NOMO-1 (cell line): ENCODE measurements around the gene OLIG1.

Experiments used
- DNase-seq, 2 experiments: peaks; one replicate each; lab custom pipeline; 2025; ENCODE audit not compliant: unreplicated experiment in 2 of 2; lab: John Stamatoyannopoulos, UW

OLIG1 gene

GRCh38 chr21:33089395-33090119 is 19.6 kb downstream of the OLIG1 start:
- DNase-seq, result peak; percentile 28 to 40

DNA sequence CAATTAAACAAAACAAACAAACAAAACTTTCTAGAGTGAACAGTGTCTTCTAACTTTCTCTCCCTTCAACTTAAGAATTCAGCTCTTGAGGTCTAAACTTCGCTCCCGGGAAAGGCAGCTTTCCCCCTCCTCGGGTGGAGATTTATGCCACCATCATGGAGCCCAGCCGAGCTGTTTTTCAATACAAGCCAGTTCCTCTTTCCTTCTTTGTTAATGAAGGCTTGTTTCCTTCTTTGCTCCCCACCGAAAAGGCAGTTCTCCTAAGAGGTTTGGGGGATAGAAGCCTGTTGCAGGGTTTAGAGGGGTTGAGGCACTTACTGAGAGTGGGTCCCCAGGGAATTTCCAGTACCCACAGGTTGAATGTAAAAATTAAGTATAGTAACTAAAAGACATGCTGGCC is 26.5 kb downstream of the OLIG1 start:
- DNase-seq, result peak in 1 of 2 experiments; percentile 60

DNA sequence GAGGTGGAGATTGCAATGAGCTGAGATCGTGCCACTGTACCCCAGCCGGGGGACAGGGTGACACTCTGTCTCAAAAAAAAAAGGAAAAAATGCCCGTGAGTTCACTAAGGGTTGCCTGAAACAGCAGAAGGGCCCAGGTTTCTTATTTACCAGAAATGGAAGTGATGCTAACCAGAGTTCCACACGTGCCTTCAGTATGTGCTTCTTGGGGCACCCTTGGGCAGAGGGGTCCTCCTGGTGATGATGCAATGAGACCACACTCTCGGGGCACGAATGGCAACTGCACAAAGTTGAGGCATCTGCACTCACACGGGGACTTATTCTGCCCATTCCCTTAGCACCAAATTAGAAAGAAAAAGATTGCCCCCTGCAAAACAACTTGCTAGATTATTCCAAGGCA is 29.2 kb downstream of the OLIG1 start:
- DNase-seq, result no peak

GRCh38 chr21:33101300-33101911 is 31.5 kb downstream of the OLIG1 start:
- peak; percentile 82 to 84 for DNase-seq

GRCh38 chr21:33105088-33105487 is 35.1 kb downstream of the OLIG1 start:
- DNase-seq, result no peak

- DNase-seq, result no peak
Measured at GRCh38 chr21:33108228-33108627, 38.3 kb downstream of the OLIG1 start.

GRCh38 chr21:33109574-33110339 is 39.8 kb downstream of the OLIG1 start:
- DNase-seq, result peak; percentile 87 to 95

DNA sequence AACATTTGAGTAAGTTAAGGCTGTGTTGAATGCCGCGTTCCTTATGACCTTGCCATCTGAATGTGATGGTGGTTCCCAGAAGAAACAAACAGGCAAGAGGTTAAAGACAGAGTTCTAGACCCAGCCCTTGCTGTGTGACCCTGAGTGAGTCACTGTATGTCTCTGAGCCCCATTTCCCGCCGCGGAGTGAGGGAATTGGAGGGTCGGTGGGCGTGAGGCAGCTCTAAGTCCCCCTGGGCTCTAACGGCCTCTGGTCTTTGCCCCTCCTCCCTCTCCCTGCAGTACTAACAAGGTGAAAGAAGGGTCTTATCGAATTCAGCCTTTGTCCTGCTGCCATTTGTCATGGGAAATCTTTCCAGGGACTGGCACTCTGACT is 40.4 kb downstream of the OLIG1 start:
- no peak for DNase-seq

- DNase-seq, result no peak
Measured at GRCh38 chr21:33111577-33111976, 41.6 kb downstream of the OLIG1 start.

DNA sequence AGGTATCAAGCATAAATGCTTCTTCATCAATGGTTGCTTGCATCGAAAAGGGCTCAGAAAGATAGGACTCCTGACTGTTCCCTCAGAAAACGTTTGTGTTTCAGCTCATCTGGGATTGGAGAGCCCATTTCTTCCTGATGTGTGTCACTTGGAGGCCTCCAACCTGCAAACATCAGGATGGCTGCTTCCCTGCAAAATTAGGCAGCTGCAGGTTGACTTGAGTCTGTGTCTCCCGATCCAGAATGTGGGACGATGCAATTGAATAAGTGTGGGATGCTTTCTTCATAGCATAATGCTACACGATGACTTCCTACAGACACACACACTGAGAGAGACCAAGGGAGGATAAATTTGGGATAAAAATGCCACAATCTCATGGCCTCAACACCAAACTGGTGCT is 42.2 kb downstream of the OLIG1 start:
- DNase-seq, result no peak

DNA sequence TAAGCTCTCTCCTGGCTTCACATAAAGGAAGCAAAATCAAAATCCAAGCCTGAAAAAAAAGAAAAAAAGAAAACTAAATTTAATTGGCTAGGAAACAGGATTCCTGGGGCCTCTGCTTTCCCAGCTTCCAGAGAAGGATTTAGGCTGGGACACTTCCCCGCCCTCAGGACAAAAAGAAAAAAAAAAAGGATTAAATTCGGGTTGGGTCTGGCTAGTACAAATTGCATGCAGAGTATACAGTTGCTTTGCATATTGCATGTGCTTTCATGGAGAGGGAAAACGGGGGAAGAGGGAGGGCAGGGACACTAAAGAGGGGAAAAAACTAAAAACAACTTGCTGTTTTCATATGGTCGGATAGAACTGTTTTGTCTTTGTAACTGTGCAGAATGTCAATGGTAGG is 42.7 kb downstream of the OLIG1 start:
- no peak for DNase-seq

GRCh38 chr21:33113131-33113530 is 43.2 kb downstream of the OLIG1 start:
- no peak for DNase-seq

GRCh38 chr21:33114276-33114675 is 44.3 kb downstream of the OLIG1 start:
- DNase-seq, result no peak

DNA sequence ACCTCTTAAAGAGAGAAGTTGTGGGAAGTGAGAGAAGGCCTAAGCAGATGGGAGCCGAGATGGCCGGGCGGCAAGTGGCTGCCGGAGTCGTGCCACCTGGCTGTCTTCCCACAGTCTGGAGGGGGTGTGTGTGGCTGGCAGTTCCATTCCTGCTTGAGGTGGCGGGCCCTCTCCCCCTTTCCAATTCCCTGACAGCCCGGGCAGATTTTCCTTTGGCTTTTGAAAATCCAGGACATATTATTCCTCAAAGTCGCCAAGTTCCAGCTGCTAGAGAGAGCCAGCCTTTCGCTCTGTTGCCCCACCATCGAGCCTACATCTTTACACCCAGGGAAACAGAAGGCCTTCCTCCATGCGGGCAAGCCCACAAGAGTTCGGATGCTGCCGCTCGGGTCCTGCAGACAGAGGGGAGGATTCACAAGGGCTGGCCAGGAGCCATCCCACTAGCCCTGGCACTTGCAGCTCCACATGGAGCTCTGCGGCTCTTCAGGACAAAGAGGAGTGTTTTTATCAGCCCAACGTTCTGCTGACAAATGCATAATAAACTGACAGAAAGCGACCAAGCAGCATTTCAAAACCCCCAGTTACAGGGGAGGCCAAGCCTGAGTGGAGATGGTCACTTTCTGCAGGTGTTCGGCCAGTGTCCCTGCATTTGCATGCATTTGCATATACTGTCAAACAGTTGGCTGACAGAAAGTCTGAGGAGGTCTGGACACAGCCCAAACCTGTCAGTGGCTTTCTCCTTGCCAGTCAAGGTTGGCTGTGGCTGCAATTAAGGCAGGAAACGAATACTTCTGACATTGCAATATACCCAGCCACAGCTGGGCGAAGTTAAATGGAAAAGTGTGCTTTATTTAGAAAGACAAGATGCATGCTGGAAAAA is 45.9 kb downstream of the OLIG1 start:
- no peak for DNase-seq

DNA sequence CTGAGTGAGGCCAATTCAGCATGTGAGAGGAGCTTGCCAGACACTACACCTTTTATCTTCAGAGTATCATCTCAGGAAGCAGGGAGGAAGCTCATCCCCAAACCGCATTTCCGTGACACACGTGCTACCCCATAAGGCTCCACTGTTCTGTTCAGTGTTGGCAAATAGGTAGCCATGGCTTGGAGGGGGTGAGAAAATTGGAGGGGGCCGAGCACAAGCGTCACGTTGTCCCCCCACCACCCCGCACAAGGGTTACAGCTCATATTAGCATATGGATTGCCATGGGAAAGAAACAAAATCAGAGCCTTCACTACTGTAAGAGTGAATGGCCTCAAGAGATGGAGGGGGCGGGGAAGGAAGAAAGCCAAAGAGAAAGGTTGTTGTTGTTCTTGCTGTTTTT is 46.7 kb downstream of the OLIG1 start:
- no peak for DNase-seq

DNA sequence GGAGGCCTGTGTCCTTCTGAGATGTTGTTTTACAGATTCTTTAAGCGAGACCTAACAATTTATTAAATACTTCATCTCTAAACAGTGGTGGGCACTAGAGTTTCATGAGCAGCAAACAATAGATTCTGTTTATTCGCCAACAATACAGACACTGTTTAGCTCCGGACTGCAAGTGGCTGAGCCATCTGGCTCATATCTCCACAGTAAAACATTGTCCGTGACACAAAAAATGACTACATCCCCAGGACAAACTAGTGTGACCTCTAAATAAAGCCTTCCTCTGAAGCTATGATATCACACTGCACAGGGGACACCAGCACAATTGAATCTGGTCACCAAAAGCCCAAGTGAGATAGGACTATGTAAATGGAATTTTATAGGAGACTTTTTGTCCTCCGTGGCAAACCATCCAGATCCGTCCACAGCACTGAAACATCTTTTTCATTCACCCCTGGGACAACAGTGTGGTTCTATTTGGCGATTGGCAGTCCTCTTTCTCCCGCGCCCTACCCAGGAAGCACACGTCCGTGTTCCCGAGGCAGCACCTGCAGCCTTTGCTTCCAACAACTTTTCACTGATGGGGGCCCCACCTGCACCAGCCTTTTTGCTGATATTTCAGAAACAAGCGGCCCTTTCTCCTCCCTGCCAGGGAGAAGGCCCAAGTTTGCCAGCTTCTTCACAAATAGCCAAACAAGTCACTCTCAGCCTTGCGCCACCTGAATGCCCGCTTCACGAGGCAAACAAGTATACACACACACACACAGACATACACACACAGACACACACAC is 47.4 kb downstream of the OLIG1 start:
- DNase-seq, result no peak
